ENCODE data around the gene ASPRV1. TPM values are rescaled to one million over a fixed set of nuclear protein-coding genes. Genes with fewer than 3 reads are reported as not detected.

Gene ASPRV1
- total and polyA plus RNA-seq, 10 donors: 1.2 to 5.3 (median 3.5) TPM

GRCh38 chr2:69937968-69938367 is 23.5 kb downstream of the ASPRV1 start:
- no peaks in the 10 kb centered on the region for H3K9me3 ChIP-seq
- intact Hi-C loops (cut with DNase I; ENCODE audit: low total_unique reads): no loop called here
- DNase-seq: peak; percentile 65
- H3K4me1 ChIP-seq: peaks cover 0 to 43% (median 15%) of the 10 kb centered on the region in 6 donors
- 93 to 97% (median 95%) methylated on average over 14 of the region's 14 CpGs for WGBS, 5 donors
- no peak for TF ChIP-seq CTCF (IDR thresholded peaks at IDR 0.05 in 8 of 11, conservative IDR thresholded peaks at IDR 0.05 in 3 of 11)
- no peak for TF ChIP-seq POLR2A (IDR thresholded peaks at IDR 0.05)
- TF ChIP-seq POLR2AphosphoS5 (IDR thresholded peaks at IDR 0.05): peak in 1 of 3 donors; percentile 55
- peak overlapping the region in 2 of 8 donors; percentile 30 to 85 for H3K27ac ChIP-seq
- peaks cover 3 to 98% (median 74%) of the 10 kb centered on the region in 6 donors for H3K36me3 ChIP-seq
- H3K4me3 ChIP-seq: no peak overlapping the region
- H3K27me3 ChIP-seq (replicated peaks in 1 of 7): no peaks in the 10 kb centered on the region

DNA sequence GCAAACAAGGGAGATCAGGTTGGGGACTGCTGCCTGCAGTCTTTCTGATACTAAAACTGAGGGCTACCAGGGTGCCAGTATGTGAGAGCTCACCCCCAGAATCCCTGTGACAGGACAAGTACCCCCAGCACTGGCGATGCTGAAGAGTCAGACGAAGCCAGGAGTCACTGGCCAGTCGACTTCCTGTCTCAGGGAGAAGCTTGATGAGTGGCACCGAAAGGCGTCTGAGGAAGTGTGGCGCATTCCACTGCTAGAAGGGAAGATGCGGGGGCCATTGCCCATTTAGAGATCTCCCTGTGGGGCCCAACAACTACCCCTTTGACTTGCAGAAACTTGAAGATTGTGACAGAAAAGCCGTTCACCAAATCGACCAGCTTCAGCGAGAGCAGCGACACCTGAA is 24.5 kb downstream of the ASPRV1 start:
- Histone ChIP-seq H3K36me3 (peaks cover 3 to 94% (median 67%) of the 10 kb centered on the region in 6 donors), H3K9me3 (no peaks in the 10 kb centered on the region), H3K4me3 (no peak overlapping the region), H3K27ac (peak overlapping the region in 2 of 8 donors; percentile 30 to 85), H3K4me1 (peaks cover 0 to 49% (median 20%) of the 10 kb centered on the region in 6 donors), H3K27me3 (replicated peaks in 1 of 7) (no peaks in the 10 kb centered on the region)
- 51 to 82% (median 71%) methylated on average over 11 of the region's 11 CpGs for WGBS, 5 donors
- intact Hi-C loops (cut with DNase I; ENCODE audit: low total_unique reads): no loop called here
- DNase-seq: peak; percentile 54
- no peak for TF ChIP-seq POLR2AphosphoS5 (IDR thresholded peaks at IDR 0.05)
- no peak for TF ChIP-seq CTCF (IDR thresholded peaks at IDR 0.05 in 8 of 11, conservative IDR thresholded peaks at IDR 0.05 in 3 of 11)
- TF ChIP-seq POLR2A (IDR thresholded peaks at IDR 0.05): no peak

DNA sequence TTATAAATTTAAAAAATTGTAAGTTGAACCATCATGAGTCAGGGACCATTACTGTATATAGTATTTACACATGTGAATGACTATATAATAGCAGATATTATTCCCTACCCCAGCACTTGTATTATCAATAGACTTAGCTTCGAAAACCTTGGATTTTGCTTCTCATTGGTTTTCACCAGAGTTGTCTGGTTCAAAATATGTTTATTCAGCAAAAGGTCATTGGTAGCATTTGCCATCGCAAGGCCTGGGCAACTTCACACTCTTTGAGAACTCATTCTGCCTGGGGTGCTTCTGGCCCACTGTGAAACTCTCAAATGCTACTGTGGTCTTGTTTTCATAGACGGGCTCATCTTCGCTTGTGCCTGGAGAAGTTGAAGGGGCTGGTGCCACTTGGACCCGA is 26.4 kb downstream of the ASPRV1 start:
- H3K4me1 ChIP-seq: peaks cover 0 to 64% (median 31%) of the 10 kb centered on the region in 6 donors
- no peak for TF ChIP-seq POLR2A (IDR thresholded peaks at IDR 0.05)
- TF ChIP-seq CTCF (IDR thresholded peaks at IDR 0.05 in 8 of 11, conservative IDR thresholded peaks at IDR 0.05 in 3 of 11): no peak
- TF ChIP-seq POLR2AphosphoS5 (IDR thresholded peaks at IDR 0.05): no peak
- intact Hi-C loops (cut with DNase I; ENCODE audit: low total_unique reads): no loop called here
- 95 to 99% (median 97%) methylated on average over 5 of the region's 5 CpGs for WGBS, 5 donors
- H3K4me3 ChIP-seq: no peak overlapping the region
- H3K27me3 ChIP-seq (replicated peaks in 1 of 7): no peaks in the 10 kb centered on the region
- no peak for DNase-seq
- H3K9me3 ChIP-seq: no peaks in the 10 kb centered on the region
- peak overlapping the region in 3 of 8 donors; percentile 35 to 85 (median 73) for H3K27ac ChIP-seq
- peaks cover 3 to 89% (median 52%) of the 10 kb centered on the region in 6 donors for H3K36me3 ChIP-seq

GRCh38 chr2:69934614-69934908 is 26.9 kb downstream of the ASPRV1 start:
- TF ChIP-seq CTCF (IDR thresholded peaks at IDR 0.05 in 8 of 11, conservative IDR thresholded peaks at IDR 0.05 in 3 of 11): no peak
- TF ChIP-seq POLR2A (IDR thresholded peaks at IDR 0.05): no peak
- TF ChIP-seq POLR2AphosphoS5 (IDR thresholded peaks at IDR 0.05): no peak
- peaks cover 3 to 89% (median 48%) of the 10 kb centered on the region in 6 donors for H3K36me3 ChIP-seq
- H3K27ac ChIP-seq: peak overlapping the region in 7 of 8 donors; percentile 16 to 85 (median 58)
- 59 to 79% (median 60%) methylated on average over 1 of the region's 1 CpG for WGBS, 5 donors
- intact Hi-C loops (cut with DNase I; ENCODE audit: low total_unique reads): no loop called here
- peaks cover 0 to 66% (median 31%) of the 10 kb centered on the region in 6 donors for H3K4me1 ChIP-seq
- no peaks in the 10 kb centered on the region for H3K27me3 ChIP-seq (replicated peaks in 1 of 7)
- no peak overlapping the region for H3K4me3 ChIP-seq
- DNase-seq: no peak
- H3K9me3 ChIP-seq: no peaks in the 10 kb centered on the region

Measured in spleen (tissue), 11 donors.